Liver (tissue), 9 donors: Measurements from ENCODE around the gene RNF41. TPM values are rescaled to one million over a fixed set of nuclear protein-coding genes. Genes with fewer than 3 reads are reported as not detected.
"Not testable (repeated sequence)": the region's sequence is repeated elsewhere in the genome, so short reads cannot be mapped to it uniquely, and the experiment has no call there.

ENCODE experiments used
- DNase-seq: peaks from one replicate; pipeline ENCODE4 v3.0.0-alpha.2; 2017; ENCODE audit warnings: low spot score
- H3K27ac ChIP-seq, 2 donors: one replicate each; pipeline ENCODE4 v1.7.0; 2013; ENCODE audit warnings: inconsistent platforms in 2 of 2, low read length in 2 of 2, control low read depth in 1 of 2, low read depth in 1 of 2, mild to moderate bottlenecking in 1 of 2
- H3K27me3 ChIP-seq, 4 donors: one replicate each; pipeline versions ENCODE4 v1.6.1 to v1.7.0; 2013; ENCODE audit warnings: low read length in 3 of 4, inconsistent platforms in 1 of 4, mild to moderate bottlenecking in 1 of 4, moderate library complexity in 1 of 4; ENCODE audit not compliant: control insufficient read depth in 4 of 4, insufficient read depth in 4 of 4
- H3K36me3 ChIP-seq, 4 donors: one replicate each; pipeline versions ENCODE4 v1.6.1 to v1.7.0; 2013; ENCODE audit warnings: low read length in 3 of 4, mild to moderate bottlenecking in 3 of 4, low read depth in 1 of 4, moderate library complexity in 1 of 4; ENCODE audit not compliant: control insufficient read depth in 4 of 4, insufficient read depth in 3 of 4
- H3K4me1 ChIP-seq, 4 donors: one replicate each; pipeline versions ENCODE4 v1.6.1 to v1.7.0; 2013; ENCODE audit warnings: low read length in 3 of 4, mild to moderate bottlenecking in 3 of 4, moderate library complexity in 1 of 4; ENCODE audit not compliant: control insufficient read depth in 4 of 4, insufficient read depth in 4 of 4
- H3K4me3 ChIP-seq, 3 donors: one replicate each; pipeline versions ENCODE4 v1.6.1 to v1.7.0; 2013; ENCODE audit warnings: low read length in 3 of 3, control low read depth in 1 of 3, low read depth in 1 of 3, mild to moderate bottlenecking in 1 of 3
- H3K9ac ChIP-seq, 2 donors: one replicate each; pipeline ENCODE4 v1.7.0; 2013; ENCODE audit warnings: low read length in 2 of 2, mild to moderate bottlenecking in 2 of 2, moderate library complexity in 2 of 2, control low read depth in 1 of 2, low read depth in 1 of 2
- H3K9me3 ChIP-seq, 4 donors: one replicate each; pipeline versions ENCODE4 v1.6.1 to v1.7.0; 2013; ENCODE audit warnings: low read length in 3 of 4; ENCODE audit not compliant: control insufficient read depth in 4 of 4
- FOXA2 ChIP-seq: IDR thresholded peaks from 2 replicates; pipeline ENCODE4 v1.6.1; 2016; ENCODE audit warnings: antibody characterized with exemption
- HNF4G ChIP-seq: IDR thresholded peaks from 2 replicates; pipeline ENCODE4 v1.6.1; 2016; ENCODE audit warnings: antibody characterized with exemption
- NR2F2 ChIP-seq: IDR thresholded peaks from 2 replicates; pipeline ENCODE4 v1.6.1; 2016; ENCODE audit warnings: antibody characterized with exemption
- SP1 ChIP-seq: IDR thresholded peaks from 2 replicates; pipeline ENCODE4 v1.6.1; 2018; ENCODE audit warnings: antibody characterized with exemption, mild to moderate bottlenecking
- TAF1 ChIP-seq: conservative IDR thresholded peaks from 2 replicates; pipeline ENCODE4 v1.6.1; 2016; ENCODE audit warnings: antibody characterized with exemption, mild to moderate bottlenecking
- YY1 ChIP-seq: IDR thresholded peaks from 2 replicates; pipeline ENCODE4 v1.6.1; 2016; ENCODE audit warnings: antibody characterized with exemption, mild to moderate bottlenecking
- WGBS: extraction: QIAGEN DNeasy Blood & Tissue Kit; methylation state at CpG from one replicate; pipeline ENCODE4 v1.1.7; 2013; 5-methylcytosine and 5-hydroxymethylcytosine counted together
- polyA plus RNA-seq, 2 donors: library from polyadenylated mRNA; stranded (reverse) in 1 of 2; unstranded in 1 of 2; fragments of 200-250 nt in 1 of 2; fragments of >200 nt in 1 of 2; fragmentation: Nextera tagmentation in 1 of 2; extraction: Ambion mirVana in 1 of 2; gene quantifications; one replicate each; pipeline versions ENCODE4 v1.2.1 to v1.2.3, GENCODE V29; 2013 to 2015
- total RNA-seq, 2 donors: library from RNA; depleted of rRNA; stranded (reverse); fragments of >200 nt; gene quantifications; one replicate each; pipeline ENCODE4 v1.2.3, GENCODE V29; 2014
- TF ChIP-seq, protein P1 (sequence below): IDR thresholded peaks from 2 replicates; pipeline ENCODE4 v1.6.1; 2016; ENCODE audit warnings: antibody characterized with exemption
- TF ChIP-seq, protein P2 (sequence below): IDR thresholded peaks from 2 replicates; pipeline ENCODE4 v1.6.1; 2016; ENCODE audit warnings: antibody characterized with exemption
- TF ChIP-seq, protein P3 (sequence below): IDR thresholded peaks from 2 replicates; pipeline ENCODE4 v1.6.1; 2016; ENCODE audit warnings: antibody characterized with exemption
- TF ChIP-seq, protein P4 (sequence below): fragments of 150-350 bp; IDR thresholded peaks from 2 replicates; pipeline ENCODE4 v1.5.1; 2017; ENCODE audit warnings: improper control_type of control experiment, low read depth, low read length; ENCODE audit not compliant: missing input control
- TF ChIP-seq, protein P5 (sequence below): IDR thresholded peaks from 2 replicates; pipeline ENCODE4 v1.6.1; 2016; ENCODE audit warnings: antibody characterized with exemption, mild to moderate bottlenecking
- donor health status: healthy.
- donor health status: healthy.
- donor health status: healthy.
- donor health status: healthy.
- donor health status: healthy.

The RNF41 gene
- total and polyA plus RNA-seq, 4 donors, result 7.6 to 31.8 (median 16.8) TPM

DNA sequence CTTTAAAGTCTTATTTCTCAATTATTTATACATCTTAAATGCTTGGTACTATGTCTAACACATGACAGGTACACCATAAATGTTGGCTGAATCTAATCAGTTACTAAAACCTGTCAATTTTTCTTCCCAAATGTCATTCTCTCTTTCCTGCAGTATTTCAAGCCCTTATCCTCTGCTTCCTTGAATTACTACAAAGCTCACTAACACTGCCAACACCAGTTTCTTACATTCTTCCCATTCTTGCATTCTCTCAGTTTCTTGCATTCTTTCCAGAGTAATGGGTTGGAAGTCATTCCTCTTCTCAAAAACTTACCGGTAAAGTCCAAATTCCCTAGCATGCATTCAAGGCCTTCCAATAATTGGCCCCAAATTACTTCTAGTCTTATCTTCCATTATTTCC lies 22.9 kb downstream of the RNF41 start:
- TF ChIP-seq, protein P1, sequence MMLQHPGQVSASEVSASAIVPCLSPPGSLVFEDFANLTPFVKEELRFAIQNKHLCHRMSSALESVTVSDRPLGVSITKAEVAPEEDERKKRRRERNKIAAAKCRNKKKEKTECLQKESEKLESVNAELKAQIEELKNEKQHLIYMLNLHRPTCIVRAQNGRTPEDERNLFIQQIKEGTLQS, result no peak
- TF ChIP-seq YY1 (no peak), SP1 (no peak)
- TF ChIP-seq, protein P2, sequence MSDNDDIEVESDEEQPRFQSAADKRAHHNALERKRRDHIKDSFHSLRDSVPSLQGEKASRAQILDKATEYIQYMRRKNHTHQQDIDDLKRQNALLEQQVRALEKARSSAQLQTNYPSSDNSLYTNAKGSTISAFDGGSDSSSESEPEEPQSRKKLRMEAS, result no peak
- DNase-seq, result no peak
- WGBS, result 75% methylated on average over 1 of the region's 1 CpG
- Histone ChIP-seq H3K9ac (no peak overlapping the region), H3K27ac (no peak overlapping the region), H3K4me1 (peaks cover 0 to 7% (median 0%) of the 10 kb centered on the region in 4 donors), H3K4me3 (no peak overlapping the region), H3K36me3 (no peaks in the 10 kb centered on the region), H3K27me3 (no peaks in the 10 kb centered on the region), H3K9me3 (no peaks in the 10 kb centered on the region)

DNA sequence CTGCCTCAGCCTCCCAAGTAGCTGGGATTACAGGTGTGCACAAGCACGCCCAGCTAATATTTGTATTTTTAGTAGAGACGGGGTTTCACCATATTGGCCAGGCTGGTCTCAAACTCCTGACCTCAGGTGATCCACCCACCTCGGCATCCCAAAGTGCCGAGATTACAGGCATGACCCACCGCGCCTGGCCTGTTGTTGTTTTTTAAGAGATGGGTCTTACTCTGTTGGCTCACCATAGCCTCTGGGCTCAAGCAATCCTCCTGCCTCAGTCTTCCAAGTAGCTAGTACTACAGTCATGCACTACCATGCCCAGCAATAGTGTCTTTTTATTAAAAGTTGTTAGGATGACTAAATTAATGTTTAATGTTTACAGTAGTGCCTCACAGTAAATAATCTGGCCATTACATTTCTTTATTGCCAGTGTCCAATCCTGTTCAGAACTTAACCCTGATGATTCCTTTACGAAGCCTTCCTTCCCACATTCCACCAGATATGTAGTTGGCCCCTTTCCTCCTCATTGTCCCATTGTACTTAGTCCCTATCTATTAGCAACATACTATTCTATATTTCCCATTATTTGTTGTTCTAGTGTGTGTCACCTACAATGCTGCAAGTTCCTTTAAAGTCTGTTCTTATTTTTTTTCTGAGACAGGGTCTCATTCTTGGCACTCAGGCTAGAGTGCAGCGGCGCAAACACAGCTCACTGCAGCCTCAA lies 23.6 kb downstream of the RNF41 start:
- H3K4me1 ChIP-seq, result peaks cover 0 to 7% (median 0%) of the 10 kb centered on the region in 4 donors
- 89% methylated on average over 9 of the region's 9 CpGs for WGBS
- no peaks in the 10 kb centered on the region for H3K9me3 ChIP-seq
- TF ChIP-seq, protein P3, sequence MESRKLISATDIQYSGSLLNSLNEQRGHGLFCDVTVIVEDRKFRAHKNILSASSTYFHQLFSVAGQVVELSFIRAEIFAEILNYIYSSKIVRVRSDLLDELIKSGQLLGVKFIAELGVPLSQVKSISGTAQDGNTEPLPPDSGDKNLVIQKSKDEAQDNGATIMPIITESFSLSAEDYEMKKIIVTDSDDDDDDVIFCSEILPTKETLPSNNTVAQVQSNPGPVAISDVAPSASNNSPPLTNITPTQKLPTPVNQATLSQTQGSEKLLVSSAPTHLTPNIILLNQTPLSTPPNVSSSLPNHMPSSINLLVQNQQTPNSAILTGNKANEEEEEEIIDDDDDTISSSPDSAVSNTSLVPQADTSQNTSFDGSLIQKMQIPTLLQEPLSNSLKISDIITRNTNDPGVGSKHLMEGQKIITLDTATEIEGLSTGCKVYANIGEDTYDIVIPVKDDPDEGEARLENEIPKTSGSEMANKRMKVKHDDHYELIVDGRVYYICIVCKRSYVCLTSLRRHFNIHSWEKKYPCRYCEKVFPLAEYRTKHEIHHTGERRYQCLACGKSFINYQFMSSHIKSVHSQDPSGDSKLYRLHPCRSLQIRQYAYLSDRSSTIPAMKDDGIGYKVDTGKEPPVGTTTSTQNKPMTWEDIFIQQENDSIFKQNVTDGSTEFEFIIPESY, result no peak
- TF ChIP-seq TAF1, result no peak
- no peak for TF ChIP-seq HNF4G
- no peak for TF ChIP-seq FOXA2
- TF ChIP-seq, protein P1, result no peak
- TF ChIP-seq NR2F2, result no peak
- TF ChIP-seq, protein P4, sequence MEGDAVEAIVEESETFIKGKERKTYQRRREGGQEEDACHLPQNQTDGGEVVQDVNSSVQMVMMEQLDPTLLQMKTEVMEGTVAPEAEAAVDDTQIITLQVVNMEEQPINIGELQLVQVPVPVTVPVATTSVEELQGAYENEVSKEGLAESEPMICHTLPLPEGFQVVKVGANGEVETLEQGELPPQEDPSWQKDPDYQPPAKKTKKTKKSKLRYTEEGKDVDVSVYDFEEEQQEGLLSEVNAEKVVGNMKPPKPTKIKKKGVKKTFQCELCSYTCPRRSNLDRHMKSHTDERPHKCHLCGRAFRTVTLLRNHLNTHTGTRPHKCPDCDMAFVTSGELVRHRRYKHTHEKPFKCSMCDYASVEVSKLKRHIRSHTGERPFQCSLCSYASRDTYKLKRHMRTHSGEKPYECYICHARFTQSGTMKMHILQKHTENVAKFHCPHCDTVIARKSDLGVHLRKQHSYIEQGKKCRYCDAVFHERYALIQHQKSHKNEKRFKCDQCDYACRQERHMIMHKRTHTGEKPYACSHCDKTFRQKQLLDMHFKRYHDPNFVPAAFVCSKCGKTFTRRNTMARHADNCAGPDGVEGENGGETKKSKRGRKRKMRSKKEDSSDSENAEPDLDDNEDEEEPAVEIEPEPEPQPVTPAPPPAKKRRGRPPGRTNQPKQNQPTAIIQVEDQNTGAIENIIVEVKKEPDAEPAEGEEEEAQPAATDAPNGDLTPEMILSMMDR, result no peak
- TF ChIP-seq, protein P5, sequence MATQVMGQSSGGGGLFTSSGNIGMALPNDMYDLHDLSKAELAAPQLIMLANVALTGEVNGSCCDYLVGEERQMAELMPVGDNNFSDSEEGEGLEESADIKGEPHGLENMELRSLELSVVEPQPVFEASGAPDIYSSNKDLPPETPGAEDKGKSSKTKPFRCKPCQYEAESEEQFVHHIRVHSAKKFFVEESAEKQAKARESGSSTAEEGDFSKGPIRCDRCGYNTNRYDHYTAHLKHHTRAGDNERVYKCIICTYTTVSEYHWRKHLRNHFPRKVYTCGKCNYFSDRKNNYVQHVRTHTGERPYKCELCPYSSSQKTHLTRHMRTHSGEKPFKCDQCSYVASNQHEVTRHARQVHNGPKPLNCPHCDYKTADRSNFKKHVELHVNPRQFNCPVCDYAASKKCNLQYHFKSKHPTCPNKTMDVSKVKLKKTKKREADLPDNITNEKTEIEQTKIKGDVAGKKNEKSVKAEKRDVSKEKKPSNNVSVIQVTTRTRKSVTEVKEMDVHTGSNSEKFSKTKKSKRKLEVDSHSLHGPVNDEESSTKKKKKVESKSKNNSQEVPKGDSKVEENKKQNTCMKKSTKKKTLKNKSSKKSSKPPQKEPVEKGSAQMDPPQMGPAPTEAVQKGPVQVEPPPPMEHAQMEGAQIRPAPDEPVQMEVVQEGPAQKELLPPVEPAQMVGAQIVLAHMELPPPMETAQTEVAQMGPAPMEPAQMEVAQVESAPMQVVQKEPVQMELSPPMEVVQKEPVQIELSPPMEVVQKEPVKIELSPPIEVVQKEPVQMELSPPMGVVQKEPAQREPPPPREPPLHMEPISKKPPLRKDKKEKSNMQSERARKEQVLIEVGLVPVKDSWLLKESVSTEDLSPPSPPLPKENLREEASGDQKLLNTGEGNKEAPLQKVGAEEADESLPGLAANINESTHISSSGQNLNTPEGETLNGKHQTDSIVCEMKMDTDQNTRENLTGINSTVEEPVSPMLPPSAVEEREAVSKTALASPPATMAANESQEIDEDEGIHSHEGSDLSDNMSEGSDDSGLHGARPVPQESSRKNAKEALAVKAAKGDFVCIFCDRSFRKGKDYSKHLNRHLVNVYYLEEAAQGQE, result no peak
- H3K4me3 ChIP-seq, result no peak overlapping the region
- no peak for DNase-seq
- H3K27me3 ChIP-seq, result no peaks in the 10 kb centered on the region
- no peaks in the 10 kb centered on the region for H3K36me3 ChIP-seq
- H3K9ac ChIP-seq, result no peak overlapping the region
- no peak overlapping the region for H3K27ac ChIP-seq

DNA sequence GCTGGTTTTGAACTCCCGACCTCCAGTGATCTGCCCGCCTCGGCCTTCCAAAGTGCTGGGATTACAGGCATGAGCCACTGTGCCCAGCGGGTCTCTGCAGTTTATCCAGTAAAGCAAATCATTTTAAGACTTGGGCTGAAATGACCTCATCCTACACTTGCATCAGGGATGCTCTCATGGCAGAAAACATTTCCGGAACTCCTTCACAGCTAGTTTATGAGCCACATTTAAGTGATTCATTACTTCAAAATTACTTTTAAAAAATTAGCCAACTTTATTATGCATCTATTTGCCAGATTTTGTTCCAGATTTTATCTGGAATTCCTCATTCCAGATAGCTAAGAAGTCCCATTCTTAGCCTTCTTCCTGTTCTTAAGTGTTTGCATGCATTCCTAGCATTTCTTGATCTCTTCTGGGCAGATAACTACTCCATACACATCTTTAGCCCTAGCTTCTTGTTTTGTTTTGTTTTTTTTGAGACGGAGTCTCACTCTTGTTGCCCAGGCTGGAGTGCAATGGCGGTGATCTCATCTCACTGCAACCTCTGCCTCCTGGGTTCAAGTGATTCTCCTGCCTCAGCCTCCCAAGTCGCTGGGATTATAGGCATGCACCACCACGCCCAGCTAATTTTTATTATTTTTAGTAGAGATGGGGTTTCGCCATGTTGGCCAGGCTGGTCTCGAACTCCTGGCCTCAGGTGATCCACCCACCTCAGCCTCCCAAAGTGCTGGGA lies 24.7 kb downstream of the RNF41 start:
- H3K4me1 ChIP-seq, DNase-seq, H3K4me3 ChIP-seq, H3K9ac ChIP-seq, H3K9me3 ChIP-seq, H3K27ac ChIP-seq, H3K27me3 ChIP-seq, H3K36me3 ChIP-seq: not testable (repeated sequence)
- WGBS, result 80% methylated on average over 11 of the region's 11 CpGs
